Endodermal cell (in vitro differentiated cells): ENCODE results near the gene FBXL5. TPM values are rescaled to one million over a fixed set of nuclear protein-coding genes. Genes with fewer than 3 reads are reported as not detected.

Experiments used
- DNase-seq: peaks from one replicate; pipeline ENCODE4 v3.0.0-alpha.2; 2017
- H3K27ac ChIP-seq: 2 replicates; pipeline ENCODE4 v1.5.1; 2013; ENCODE audit warnings: mild to moderate bottlenecking, low read depth, low read length, moderate library complexity
- H3K27me3 ChIP-seq: 2 replicates; pipeline ENCODE4 v1.6.1; 2013; ENCODE audit warnings: mild to moderate bottlenecking, low read length, moderate library complexity; ENCODE audit not compliant: insufficient read depth, control insufficient read depth, poor library complexity, severe bottlenecking
- H3K36me3 ChIP-seq: 2 replicates; pipeline ENCODE4 v1.7.0; 2013; ENCODE audit warnings: mild to moderate bottlenecking, low read length, moderate library complexity; ENCODE audit not compliant: control insufficient read depth, insufficient read depth
- H3K4me1 ChIP-seq: one replicate; pipeline ENCODE4 v1.7.0; 2013; ENCODE audit warnings: low read length; ENCODE audit not compliant: control insufficient read depth, insufficient read depth
- H3K4me3 ChIP-seq: 2 replicates; pipeline ENCODE4 v1.5.1; 2013; ENCODE audit warnings: mild to moderate bottlenecking, low read length, moderate library complexity
- H3K9ac ChIP-seq: 2 replicates; pipeline ENCODE4 v1.6.1; 2013; ENCODE audit warnings: mild to moderate bottlenecking, low read length, moderate library complexity; ENCODE audit not compliant: poor library complexity, severe bottlenecking; ENCODE audit errors: extremely low read depth
- H3K9me3 ChIP-seq: 2 replicates; pipeline ENCODE4 v1.6.1; 2013; ENCODE audit warnings: mild to moderate bottlenecking, low read length, moderate library complexity; ENCODE audit not compliant: control insufficient read depth
- H3K27ac Mint-ChIP-seq: 2 replicates; pipeline ENCODE4 v1.8.0; 2020; ENCODE audit warnings: mixed read lengths
- H3K27me3 Mint-ChIP-seq: 2 replicates; pipeline ENCODE4 v1.8.0; 2021; ENCODE audit warnings: mild to moderate bottlenecking, mixed read lengths; ENCODE audit not compliant: insufficient read depth
- H3K36me3 Mint-ChIP-seq: 2 replicates; pipeline ENCODE4 v1.8.0; 2020; ENCODE audit warnings: low read depth, mixed read lengths
- H3K4me1 Mint-ChIP-seq: 2 replicates; pipeline ENCODE4 v1.8.0; 2020; ENCODE audit warnings: mixed read lengths
- H3K4me3 Mint-ChIP-seq: 2 replicates; pipeline ENCODE4 v1.8.0; 2020; ENCODE audit warnings: mild to moderate bottlenecking, moderate library complexity, mixed read lengths
- H3K9me3 Mint-ChIP-seq: 2 replicates; pipeline ENCODE4 v1.8.0; 2020; ENCODE audit warnings: mild to moderate bottlenecking, mixed read lengths
- CTCF ChIP-seq: fragments of 200-600 bp; sonication (generic); conservative IDR thresholded peaks from 2 replicates; pipeline ENCODE4 v1.5.0; 2021; ENCODE audit warnings: antibody characterized with exemption, mild to moderate bottlenecking
- WGBS, 2 experiments: methylation state at CpG; one replicate each; pipeline versions ENCODE4 v1.1.5 to v1.1.7; 2013; ENCODE audit warnings: missing lambda C conversion rate in 2 of 2, mixed read lengths in 1 of 2; ENCODE audit not compliant: insufficient coverage in 1 of 2, insufficient read length in 1 of 2; 5-methylcytosine and 5-hydroxymethylcytosine counted together
- total RNA-seq, 2 donors: library from RNA; stranded (reverse); fragmentation: NEBNext Ultra II Directional in 1 of 2; extraction: Animal tissue kit (Norgen Biotek cat#: 25700) in 1 of 2; gene quantifications; 2 replicates in 1 of 2; 3 replicates in 1 of 2; pipeline ENCODE4 v1.2.1, GENCODE V29; 2021

FBXL5 gene
- total RNA-seq, 2 donors from 2014 or later: 60.3 to 88.4 TPM

GRCh38 chr4:15692602-15693001 lies 37.4 kb upstream of the FBXL5 start:
- no peak for DNase-seq
- H3K4me1 Mint-ChIP-seq: peaks cover 34% of the 10 kb centered on the region
- no peak for TF ChIP-seq CTCF
- H3K36me3 Mint-ChIP-seq: peaks cover 13% of the 10 kb centered on the region
- no peak overlapping the region for H3K27ac Mint-ChIP-seq
- 86 to 92% methylated on average over 2 of the region's 2 CpGs for WGBS, 2 experiments
- Histone ChIP-seq H3K27ac (no peak overlapping the region), H3K4me1 (peaks cover 4% of the 10 kb centered on the region), H3K36me3 (peaks cover 12% of the 10 kb centered on the region), H3K9ac (no peak overlapping the region), H3K27me3 (no peaks in the 10 kb centered on the region), H3K9me3 (peaks cover 23% of the 10 kb centered on the region), H3K4me3 (no peak overlapping the region)
- no peak overlapping the region for H3K4me3 Mint-ChIP-seq
- H3K9me3 Mint-ChIP-seq: peaks cover 13% of the 10 kb centered on the region
- H3K27me3 Mint-ChIP-seq: peaks cover 2% of the 10 kb centered on the region

DNA sequence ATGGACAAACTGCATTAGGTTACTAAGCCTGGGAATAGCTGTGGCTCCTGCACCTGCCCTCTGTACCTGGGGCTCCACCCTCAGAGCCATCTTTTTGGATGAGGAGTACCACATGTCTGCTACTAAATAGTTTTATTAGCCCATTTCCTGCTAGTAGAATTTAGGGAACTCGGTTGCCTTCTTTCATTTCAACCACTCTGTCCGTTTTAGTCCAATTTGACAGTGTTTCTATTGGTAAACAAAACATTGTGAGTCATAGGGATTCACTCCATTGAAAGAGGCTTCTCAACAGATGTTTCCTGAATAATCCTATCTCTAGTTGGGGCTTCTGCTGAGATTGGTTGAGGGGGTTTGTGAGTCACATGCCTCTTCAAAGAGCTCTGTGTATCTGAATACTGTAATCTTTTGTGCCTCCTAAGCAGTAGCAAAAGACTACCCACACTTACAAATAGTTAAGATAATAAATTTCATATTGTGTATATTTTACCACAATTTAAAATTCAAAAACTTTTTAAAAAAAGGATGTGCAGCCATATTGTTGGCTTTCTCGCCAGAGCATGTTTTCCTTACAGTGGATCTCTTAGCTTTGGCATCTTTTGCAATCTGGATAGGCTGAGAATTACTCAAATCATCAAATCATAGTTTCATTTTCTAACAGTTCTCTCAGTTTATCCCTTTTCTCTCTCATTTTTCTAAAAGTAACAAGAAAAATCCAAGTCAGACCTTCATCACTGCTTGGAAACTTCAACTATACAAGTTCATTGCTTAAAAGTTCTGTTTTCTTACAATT lies 36.4 kb upstream of the FBXL5 start:
- H3K4me1 ChIP-seq: peaks cover 4% of the 10 kb centered on the region
- Mint-ChIP-seq H3K4me1 (peaks cover 34% of the 10 kb centered on the region), H3K9me3 (peaks cover 5% of the 10 kb centered on the region), H3K4me3 (no peak overlapping the region), H3K27ac (peak overlapping the region; percentile 97), H3K27me3 (no peaks in the 10 kb centered on the region), H3K36me3 (peaks cover 23% of the 10 kb centered on the region)
- H3K9ac ChIP-seq: peak overlapping the region; percentile 63
- DNase-seq: no peak
- H3K36me3 ChIP-seq: peaks cover 23% of the 10 kb centered on the region
- TF ChIP-seq CTCF: no peak
- 75 to 81% methylated on average over 3 of the region's 3 CpGs for WGBS, 2 experiments
- H3K27me3 ChIP-seq: no peaks in the 10 kb centered on the region
- peak overlapping the region; percentile 87 for H3K27ac ChIP-seq
- H3K4me3 ChIP-seq: no peak overlapping the region
- H3K9me3 ChIP-seq: peaks cover 23% of the 10 kb centered on the region

GRCh38 chr4:15690020-15690809 lies 35.1 kb upstream of the FBXL5 start:
- Histone ChIP-seq H3K27me3 (no peaks in the 10 kb centered on the region), H3K36me3 (peaks cover 36% of the 10 kb centered on the region), H3K9me3 (peaks cover 23% of the 10 kb centered on the region), H3K9ac (peak overlapping the region; percentile 63), H3K27ac (peak overlapping the region; percentile 87), H3K4me3 (peak overlapping the region; percentile 26), H3K4me1 (peaks cover 4% of the 10 kb centered on the region)
- no peaks in the 10 kb centered on the region for H3K27me3 Mint-ChIP-seq
- H3K4me3 Mint-ChIP-seq: no peak overlapping the region
- peak overlapping the region; percentile 97 for H3K27ac Mint-ChIP-seq
- WGBS, 2 experiments: 48% methylated on average over 7 of the region's 7 CpGs; no CpG with 5 or more reads in 1 of the 2 experiments
- peaks cover 32% of the 10 kb centered on the region for H3K36me3 Mint-ChIP-seq
- peak; percentile 66 for DNase-seq
- peaks cover 5% of the 10 kb centered on the region for H3K9me3 Mint-ChIP-seq
- H3K4me1 Mint-ChIP-seq: peaks cover 26% of the 10 kb centered on the region
- no peak for TF ChIP-seq CTCF
